K562 (cell line): ENCODE measurements around the gene JPT2. TPM values are rescaled to one million over a fixed set of nuclear protein-coding genes. Genes with fewer than 3 reads are reported as not detected.
"Not testable (repeated sequence)": the region's sequence is repeated elsewhere in the genome, so short reads cannot be mapped to it uniquely, and the experiment has no call there.

Experiments
- ATAC-seq: fragments of 200-7000 bp; cut with Tn5 transposase; 3 replicates; pipeline ENCODE4 v1.9.1; 2020; ENCODE audit warnings: moderate library complexity
- BruUV-seq: library from RNA; stranded (reverse); fragments of 400-500 nt; replicated peaks from 2 replicates; lab custom pipeline; 2021; lab: Mats Ljungman, UMichigan
- CTCF ChIA-PET: fragments of 300-600 bp; formaldehyde crosslinking; extraction: SDS; loops from one replicate; lab custom pipeline; 2021; ENCODE audit warnings: low intra/inter-chr PET ratio; lab: Yijun Ruan, JAX
- POLR2A ChIA-PET: fragments of 300-600, 350-650 bp; sonication (Branson Sonifier 250); formaldehyde crosslinking; extraction: SDS; loops from one replicate; lab custom pipeline; 2021; ENCODE audit warnings: antibody characterized with exemption, inconsistent platforms; lab: Yijun Ruan, JAX
- DNase-seq, 4 experiments: peaks; one replicate each; pipeline versions ENCODE4 v3.0.0 to v3.0.0-alpha.2; 2011 to 2018; ENCODE audit warnings: low spot score in 3 of 4, mixed read lengths in 3 of 4; ENCODE audit errors: extremely low read depth in 1 of 4
- FAIRE-seq: peaks from 2 replicates; lab custom pipeline; 2011; peaks lifted over from hg19 to GRCh38; lab: Jason Lieb, UNC
- H2AFZ ChIP-seq: 2 replicates; pipeline ENCODE4 v1.6.0; 2011; ENCODE audit warnings: low read depth, low read length, control low read depth, inconsistent platforms
- H3K27ac ChIP-seq: fragments of 200-600 bp; 3 replicates; pipeline ENCODE4 v1.8.0; 2011; ENCODE audit warnings: low read depth, mild to moderate bottlenecking, control low read depth, inconsistent platforms, low read length, moderate library complexity, mixed read lengths; ENCODE audit errors: extremely low read depth
- H3K27me3 ChIP-seq, 2 experiments: fragments of 300-600 bp in 1 of 2; 2 replicates in 1 of 2; 3 replicates in 1 of 2; pipeline versions ENCODE4 v1.6.0 to v1.8.0; 2011; ENCODE audit warnings: inconsistent platforms in 2 of 2, low read length in 2 of 2, mild to moderate bottlenecking in 1 of 2, mixed read lengths in 1 of 2, moderate library complexity in 1 of 2; ENCODE audit not compliant: control insufficient read depth in 2 of 2, insufficient read depth in 2 of 2
- H3K36me3 ChIP-seq: fragments of 300-600 bp; 3 replicates; pipeline ENCODE4 v1.8.0; 2011; ENCODE audit warnings: mild to moderate bottlenecking, low read length, inconsistent platforms; ENCODE audit not compliant: control insufficient read depth, insufficient read depth
- H3K4me1 ChIP-seq, 2 experiments: fragments of 200-600 bp in 1 of 2; replicated peaks in 1 of 2; 2 replicates in 1 of 2; 3 replicates in 1 of 2; pipeline versions ENCODE4 v1.5.1 to v1.8.0; 2011; ENCODE audit warnings: inconsistent platforms in 2 of 2, low read length in 2 of 2, mild to moderate bottlenecking in 1 of 2, mixed read lengths in 1 of 2, moderate library complexity in 1 of 2; ENCODE audit not compliant: control insufficient read depth in 2 of 2, insufficient read depth in 2 of 2
- H3K4me2 ChIP-seq: 2 replicates; pipeline ENCODE4 v1.6.1; 2011; ENCODE audit warnings: low read length, control low read depth, inconsistent platforms, mixed read lengths; ENCODE audit not compliant: insufficient read depth
- H3K4me3 ChIP-seq: fragments of 200-600 bp; sonication (generic), shearing (Covaris generic); 2 replicates; pipeline ENCODE4 v1.5.1; 2016; ENCODE audit warnings: control low read depth, inconsistent platforms
- H3K79me2 ChIP-seq: fragments of 200-600 bp; 3 replicates; pipeline ENCODE4 v1.8.0; 2011; ENCODE audit warnings: low read length, inconsistent platforms; ENCODE audit not compliant: control insufficient read depth, insufficient read depth
- H3K9ac ChIP-seq, 2 experiments: 2 replicates each; pipeline versions ENCODE4 v1.6.0 to v1.6.1; 2011; ENCODE audit warnings: low read depth in 2 of 2, low read length in 2 of 2, control low read depth in 1 of 2, inconsistent platforms in 1 of 2, mild to moderate bottlenecking in 1 of 2, mixed read lengths in 1 of 2; ENCODE audit not compliant: insufficient read depth in 1 of 2
- H3K9me1 ChIP-seq: one replicate; pipeline ENCODE4 v1.6.0; 2011; ENCODE audit warnings: inconsistent platforms, mild to moderate bottlenecking, low read length, moderate library complexity; ENCODE audit not compliant: control insufficient read depth, insufficient read depth
- H3K9me3 ChIP-seq: replicated peaks from 2 replicates; pipeline ENCODE4 v1.5.1; 2011; ENCODE audit warnings: low read depth, low read length, inconsistent platforms; ENCODE audit not compliant: control insufficient read depth, insufficient read depth
- H4K20me1 ChIP-seq: replicated peaks from 2 replicates; pipeline ENCODE4 v1.6.1; 2011; ENCODE audit warnings: low read length, inconsistent platforms, mixed read lengths; ENCODE audit not compliant: control insufficient read depth, insufficient read depth
- BCOR ChIP-seq: fragments of 450-650 bp; IDR thresholded peaks from 2 replicates; pipeline ENCODE4 v1.6.1; 2016
- CEBPB ChIP-seq: fragments of 450-650 bp; IDR thresholded peaks from 2 replicates; pipeline ENCODE4 v1.6.1; 2016; ENCODE audit warnings: missing genetic modification characterization, missing compliant biosample characterization
- GABPA ChIP-seq: fragments of 200-800 bp; sonication (Bioruptor generic); conservative IDR thresholded peaks from 2 replicates; pipeline ENCODE4 v1.6.1; 2016; ENCODE audit warnings: low read depth, missing genetic modification characterization, missing compliant biosample characterization
- RBM14 ChIP-seq: fragments of 200-400 bp; formaldehyde crosslinking; IDR thresholded peaks from 2 replicates; pipeline ENCODE4 v1.6.1; 2018; ENCODE audit warnings: low read depth, mild to moderate bottlenecking, low read length, moderate library complexity, borderline replicate concordance; ENCODE audit not compliant: insufficient read depth
- ZSCAN29 ChIP-seq: fragments of 450-650 bp; IDR thresholded peaks from 2 replicates; pipeline ENCODE4 v1.6.1; 2017
- WGBS: fragments of 100-300 bp; shearing (Covaris generic); methylation state at CpG from one replicate; pipeline ENCODE4 v1.1.6; 2016; ENCODE audit warnings: low coverage, mixed read lengths; ENCODE audit not compliant: insufficient coverage; ENCODE audit errors: missing lambda C conversion rate; 5-methylcytosine and 5-hydroxymethylcytosine counted together
- in situ Hi-C: fragments of 300-500 bp; cut with MboI; formaldehyde crosslinking; loops from 4 replicates; pipeline ENCODE4 v1.15.0; 2018; ENCODE audit warnings: inconsistent platforms, mixed read lengths
- intact Hi-C: fragments of 100-400 bp; cut with micrococcal nuclease; formaldehyde crosslinking; loops from 2 replicates; pipeline ENCODE4 v1.14.2; 2022
- polyA plus RNA-seq, 8 experiments: library from polyadenylated mRNA; depleted of rRNA in 4 of 8; stranded (reverse) in 5 of 8; unstranded in 3 of 8; fragments of >200 nt; fragmentation: Nextera tagmentation in 2 of 8; fragmentation: Illumina TruSeq in 1 of 8; extraction: Ambion mirVana in 2 of 8; extraction: Trizol in 1 of 8; gene quantifications; 2 replicates each; pipeline versions ENCODE4 v1.2.1 to v1.2.3, GENCODE V29; 2011 to 2014; ENCODE audit warnings: inconsistent platforms in 1 of 8, missing spikeins in 1 of 8
- total RNA-seq, 7 experiments: library from RNA; depleted of rRNA in 6 of 7; stranded (reverse); fragments of >200 nt in 6 of 7; fragmentation: Illumina TruSeq in 2 of 7; extraction: Trizol in 2 of 7; gene quantifications; 2 replicates each; pipeline versions ENCODE4 v1.2.1 to v1.2.3, GENCODE V29; 2011 to 2021; ENCODE audit warnings: low replicate concordance in 1 of 7

Gene JPT2
- total and polyA plus RNA-seq, 9 of the 15 experiments (the other 6 are each of a cell fraction or from before 2014, with no cell fraction given): 25.5 to 133 (median 106) TPM

GRCh38 chr16:1719559-1720229, 41.6 kb downstream of the JPT2 start:
- CTCF ChIA-PET, FAIRE-seq, H3K27me3 ChIP-seq, H3K9ac ChIP-seq, DNase-seq, in situ Hi-C loops, H2AFZ ChIP-seq, H3K27ac ChIP-seq, H3K4me3 ChIP-seq, BruUV-seq, ATAC-seq, H4K20me1 ChIP-seq, H3K9me3 ChIP-seq, intact Hi-C loops, H3K9me1 ChIP-seq, H3K4me2 ChIP-seq: not testable (repeated sequence)
- H3K4me1 ChIP-seq: peaks cover 9 to 20% of the 10 kb centered on the region in 2 experiments; a peak in 3 of 5 replicates
- WGBS: 81% methylated on average over 11 of the region's 12 CpGs
- POLR2A ChIA-PET: interaction anchor here (0.7 to 1.4 kb wide), 3 partner anchors 10 to 14 kb away, joined by 3 to 5 read pairs (median 4); partner anchors contain the start of gene MAPK8IP3
- peaks cover 11% of the 10 kb centered on the region; the same call in 2 of the 3 replicates for H3K36me3 ChIP-seq
- TF ChIP-seq CEBPB: peak; percentile 40; the same call in 1 of the 2 replicates
- peaks cover 34% of the 10 kb centered on the region for H3K79me2 ChIP-seq

GRCh38 chr16:1721372-1721771, 43.3 kb downstream of the JPT2 start:
- no peak for ATAC-seq
- DNase-seq: no peak
- H3K4me2 ChIP-seq: no peak overlapping the region
- no peak for TF ChIP-seq ZSCAN29
- TF ChIP-seq BCOR: 0 out of 2 replicates have a peak, but pooled peaks have one; percentile 3
- no peak for TF ChIP-seq GABPA (tag)
- TF ChIP-seq RBM14: no peak
- POLR2A ChIA-PET: interaction anchor here (0.8 to 1.0 kb wide), 2 partner anchors 23 to 278 kb away, joined by 3 read pairs; no protein-coding TSS in a partner anchor
- H3K9me1 ChIP-seq: no peaks in the 10 kb centered on the region
- BruUV-seq: no TSS peak
- no peak overlapping the region for H3K9ac ChIP-seq
- WGBS: 84% methylated on average over 9 of the region's 9 CpGs
- no peaks in the 10 kb centered on the region for H3K9me3 ChIP-seq
- intact Hi-C loops: no loop called here
- in situ Hi-C loops: no loop called here
- no peaks in the 10 kb centered on the region for H3K27me3 ChIP-seq
- peaks cover 9 to 20% of the 10 kb centered on the region in 2 experiments; a peak in 3 of 5 replicates for H3K4me1 ChIP-seq
- no peaks in the 10 kb centered on the region; the same call in 1 of the 2 replicates for H4K20me1 ChIP-seq
- no peak overlapping the region for H2AFZ ChIP-seq
- H3K36me3 ChIP-seq: peaks cover 13% of the 10 kb centered on the region; the same call in 2 of the 3 replicates
- H3K27ac ChIP-seq: no peak overlapping the region
- H3K79me2 ChIP-seq: peaks cover 26% of the 10 kb centered on the region
- H3K4me3 ChIP-seq: no peak overlapping the region
- CTCF ChIA-PET: no interaction called here
- no peak for FAIRE-seq
